B cell (primary cell): ENCODE results near the gene LCN1. TPM values are rescaled to one million over a fixed set of nuclear protein-coding genes. Genes with fewer than 3 reads are reported as not detected.

Source experiments
- ATAC-seq: fragments of 200-7000 bp; cut with Tn5 transposase; one replicate; pipeline ENCODE4 v1.10.0; 2021; ENCODE audit warnings: low read depth, mild to moderate bottlenecking, moderate number of reproducible peaks, moderate library complexity
- CTCF ChIA-PET: fragments of 350-600 bp; sonication (Branson Sonifier 250); formaldehyde crosslinking; loops from one replicate; lab custom pipeline; 2021; ENCODE audit warnings: antibody characterized with exemption, inconsistent platforms; lab: Charles Lee
- POLR2A ChIA-PET: fragments of 350-600 bp; sonication (Branson Sonifier 250); formaldehyde crosslinking; loops from one replicate; lab custom pipeline; 2021; ENCODE audit warnings: antibody characterized with exemption; lab: Charles Lee
- DNase-seq: peaks from one replicate; pipeline ENCODE4 v3.0.0; 2013
- H2AFZ ChIP-seq: 2 replicates; pipeline ENCODE4 v1.6.1; 2012; ENCODE audit warnings: mild to moderate bottlenecking, low read depth, low read length; ENCODE audit not compliant: insufficient read depth, poor library complexity, severe bottlenecking
- H3K27ac ChIP-seq, 2 donors: 1 replicate in 1 of 2; 2 replicates in 1 of 2; pipeline ENCODE4 v1.5.1; 2012 to 2013; ENCODE audit warnings: low read length in 2 of 2, mild to moderate bottlenecking in 2 of 2, moderate library complexity in 1 of 2
- H3K27me3 ChIP-seq, 4 experiments: fragments of 200-600 bp in 1 of 4; sonication (generic) in 1 of 4; replicated peaks in 1 of 4; 1 replicate in 2 of 4; 2 replicates in 2 of 4; pipeline versions ENCODE4 v1.6.1 to v1.7.0; 2013 to 2016; ENCODE audit warnings: low read length in 3 of 4, mild to moderate bottlenecking in 2 of 4, mixed read lengths in 1 of 4, moderate library complexity in 1 of 4; ENCODE audit not compliant: insufficient read depth in 4 of 4, control insufficient read depth in 3 of 4; ENCODE audit errors: control extremely low read depth in 1 of 4
- H3K36me3 ChIP-seq, 2 experiments: replicated peaks in 1 of 2; 1 replicate in 1 of 2; 2 replicates in 1 of 2; pipeline versions ENCODE4 v1.6.1 to v1.7.1; 2013; ENCODE audit warnings: low read length in 1 of 2; ENCODE audit not compliant: insufficient read depth in 2 of 2, control insufficient read depth in 1 of 2; ENCODE audit errors: control extremely low read depth in 1 of 2, extremely low read depth in 1 of 2
- H3K4me1 ChIP-seq, 2 donors: fragments of 200-600 bp in 1 of 2; sonication (generic) in 1 of 2; 1 replicate in 1 of 2; 2 replicates in 1 of 2; pipeline versions ENCODE4 v1.5.1 to v1.6.1; 2013 to 2017; ENCODE audit warnings: low read length in 2 of 2; ENCODE audit not compliant: control insufficient read depth in 2 of 2, insufficient read depth in 2 of 2
- H3K4me2 ChIP-seq: replicated peaks from 2 replicates; pipeline ENCODE3; 2012; ENCODE audit warnings: mild to moderate bottlenecking, low read depth, low read length; ENCODE audit not compliant: poor library complexity, severe bottlenecking
- H3K4me3 ChIP-seq, 5 experiments: fragments of 200-600 bp in 1 of 5; sonication (generic) in 1 of 5; 1 replicate in 3 of 5; 2 replicates in 2 of 5; pipeline versions ENCODE4 v1.5.1 to v1.7.0; 2011 to 2016; ENCODE audit warnings: low read length in 4 of 5, mild to moderate bottlenecking in 4 of 5, low read depth in 2 of 5, control low read depth in 1 of 5, moderate library complexity in 1 of 5; ENCODE audit not compliant: insufficient read depth in 1 of 5; ENCODE audit errors: control extremely low read depth in 1 of 5, extremely low read depth in 1 of 5
- H3K79me2 ChIP-seq: fragments of 200-600 bp; sonication (generic); one replicate; pipeline ENCODE4 v1.6.0; 2016; ENCODE audit warnings: low read length; ENCODE audit not compliant: control insufficient read depth, insufficient read depth
- H3K9ac ChIP-seq: fragments of 200-600 bp; sonication (generic); 2 replicates; pipeline ENCODE4 v1.6.1; 2017; ENCODE audit warnings: mild to moderate bottlenecking, low read length, moderate library complexity
- H3K9me3 ChIP-seq, 3 donors: one replicate each; pipeline versions ENCODE4 v1.6.1 to v1.7.1; 2013; ENCODE audit warnings: low read length in 2 of 3; ENCODE audit not compliant: control insufficient read depth in 2 of 3, insufficient read depth in 1 of 3; ENCODE audit errors: control extremely low read depth in 1 of 3
- H4K20me1 ChIP-seq: 2 replicates; pipeline ENCODE4 v1.6.0; 2012; ENCODE audit warnings: mild to moderate bottlenecking, low read length; ENCODE audit not compliant: insufficient read depth, control insufficient read depth, poor library complexity, severe bottlenecking
- H3K27ac Mint-ChIP-seq: one replicate; pipeline ENCODE4 v1.8.0; 2021; ENCODE audit warnings: mixed read lengths
- H3K27me3 Mint-ChIP-seq: one replicate; pipeline ENCODE4 v1.8.0; 2021; ENCODE audit warnings: mixed read lengths
- H3K4me1 Mint-ChIP-seq: one replicate; pipeline ENCODE4 v1.8.0; 2021; ENCODE audit warnings: mixed read lengths
- H3K4me3 Mint-ChIP-seq: one replicate; pipeline ENCODE4 v1.8.0; 2021; ENCODE audit warnings: mixed read lengths
- H3K9me3 Mint-ChIP-seq: one replicate; pipeline ENCODE4 v1.8.0; 2022; ENCODE audit warnings: mixed read lengths; ENCODE audit not compliant: insufficient read depth
- CTCF ChIP-seq: fragments of 200-600 bp; IDR thresholded peaks from one replicate; pipeline ENCODE4 v1.8.0; 2022; ENCODE audit warnings: antibody characterized with exemption, mild to moderate bottlenecking
- EZH2 ChIP-seq: IDR thresholded peaks from 2 replicates; pipeline ENCODE4 v1.6.1; 2012; ENCODE audit warnings: borderline replicate concordance, low read depth, mild to moderate bottlenecking, moderate library complexity, low read length; ENCODE audit not compliant: insufficient read depth, poor library complexity, severe bottlenecking
- WGBS: methylation state at CpG from one replicate; pipeline ENCODE4 v1.1.5; 2013; ENCODE audit warnings: missing lambda C conversion rate; ENCODE audit not compliant: insufficient coverage; 5-methylcytosine and 5-hydroxymethylcytosine counted together
- intact Hi-C: fragments of 100-400 bp; cut with micrococcal nuclease; formaldehyde crosslinking; loops from one replicate; pipeline ENCODE4 v1.10.0; 2022
- polyA plus RNA-seq: library from polyadenylated mRNA; depleted of rRNA; stranded (reverse); fragments of >200 nt; gene quantifications from 2 replicates; pipeline ENCODE4 v1.2.3, GENCODE V29; 2012
- total RNA-seq, 2 donors: library from RNA; stranded (reverse); fragments of 120-200 nt in 1 of 2; gene quantifications; 1 replicate in 1 of 2; 2 replicates in 1 of 2; pipeline versions ENCODE4 v1.2.3 to v1.2.4, GENCODE V29; 2013 to 2022

Gene LCN1
- total and polyA plus RNA-seq, 2 donors (not counting 1 experiment from before 2014, with no cell fraction given) = not detected

DNA sequence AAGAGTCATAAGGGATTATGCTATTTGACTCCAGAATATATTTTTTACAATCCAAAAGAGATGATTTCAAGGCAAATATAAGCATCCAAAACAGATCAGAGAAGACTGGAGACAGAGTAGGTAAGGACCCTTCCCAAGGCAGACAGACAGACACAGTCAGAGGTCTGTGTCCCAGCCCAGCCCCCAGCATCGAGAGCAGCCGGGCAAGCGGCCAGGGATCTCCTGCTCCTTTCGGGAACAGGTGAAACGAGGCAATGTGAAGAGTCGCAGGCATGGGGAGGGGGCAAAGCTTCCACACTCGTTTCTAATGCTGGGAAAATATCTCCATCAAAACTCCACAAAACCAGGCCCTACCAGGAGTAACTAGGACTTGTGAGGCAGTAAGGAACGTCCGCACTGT is 46.1 kb downstream of the LCN1 start:
- Mint-ChIP-seq H3K27ac (no peak overlapping the region), H3K27me3 (peaks cover 5% of the 10 kb centered on the region), H3K4me1 (no peaks in the 10 kb centered on the region), H3K9me3 (peaks cover 4% of the 10 kb centered on the region), H3K4me3 (no peak overlapping the region)
- Histone ChIP-seq H2AFZ (no peak overlapping the region), H3K27ac (no peak overlapping the region), H4K20me1 (no peaks in the 10 kb centered on the region), H3K27me3 (peaks cover 0 to 2% (median 0%) of the 10 kb centered on the region in 4 experiments), H3K36me3 (no peaks in the 10 kb centered on the region), H3K4me2 (no peak overlapping the region), H3K4me1 (no peaks in the 10 kb centered on the region), H3K4me3 (no peak overlapping the region), H3K79me2 (no peaks in the 10 kb centered on the region), H3K9me3 (peaks cover 0 to 2% (median 0%) of the 10 kb centered on the region in 3 donors), H3K9ac (no peak overlapping the region)
- TF ChIP-seq EZH2 = no peak
- TF ChIP-seq CTCF = no peak
- intact Hi-C loops = no loop called here
- ChIA-PET POLR2A (no interaction called here), CTCF (no interaction called here)
- DNase-seq = no peak
- no peak for ATAC-seq
- 80% methylated on average over 1 of the region's 9 CpGs for WGBS

GRCh38 chr9:135568026-135568425 is 46.8 kb downstream of the LCN1 start:
- no peak for DNase-seq

More at GRCh38 chr9:135568026-135568425, 46.8 kb downstream of the LCN1 start:
- H3K9ac ChIP-seq = no peak overlapping the region
- 98% methylated on average over 4 of the region's 6 CpGs for WGBS
- no peaks in the 10 kb centered on the region for H4K20me1 ChIP-seq
- POLR2A ChIA-PET = no interaction called here
- no peak overlapping the region for H3K27ac ChIP-seq
- no peak overlapping the region for H3K4me3 Mint-ChIP-seq
- no peaks in the 10 kb centered on the region for H3K4me1 ChIP-seq
- no peaks in the 10 kb centered on the region for H3K79me2 ChIP-seq
- H3K27ac Mint-ChIP-seq = no peak overlapping the region
- no peak overlapping the region for H2AFZ ChIP-seq
- no peak overlapping the region for H3K4me2 ChIP-seq
- TF ChIP-seq EZH2 (no peak), CTCF (no peak)
- intact Hi-C loops = no loop called here
- no peak overlapping the region for H3K4me3 ChIP-seq
- no peak for ATAC-seq
- CTCF ChIA-PET = no interaction called here
- H3K9me3 ChIP-seq = no peaks in the 10 kb centered on the region
- H3K27me3 ChIP-seq = peaks cover 0 to 2% (median 0%) of the 10 kb centered on the region in 4 experiments
- peaks cover 4% of the 10 kb centered on the region for H3K9me3 Mint-ChIP-seq
- H3K4me1 Mint-ChIP-seq = no peaks in the 10 kb centered on the region
- H3K27me3 Mint-ChIP-seq = peaks cover 5% of the 10 kb centered on the region
- H3K36me3 ChIP-seq = no peaks in the 10 kb centered on the region
